ENCODE data around the gene GPR62.
"Not testable (repeated sequence)": the region's sequence is repeated elsewhere in the genome, so short reads cannot be mapped to it uniquely, and the experiment has no call there.

Gene GPR62, protein sequence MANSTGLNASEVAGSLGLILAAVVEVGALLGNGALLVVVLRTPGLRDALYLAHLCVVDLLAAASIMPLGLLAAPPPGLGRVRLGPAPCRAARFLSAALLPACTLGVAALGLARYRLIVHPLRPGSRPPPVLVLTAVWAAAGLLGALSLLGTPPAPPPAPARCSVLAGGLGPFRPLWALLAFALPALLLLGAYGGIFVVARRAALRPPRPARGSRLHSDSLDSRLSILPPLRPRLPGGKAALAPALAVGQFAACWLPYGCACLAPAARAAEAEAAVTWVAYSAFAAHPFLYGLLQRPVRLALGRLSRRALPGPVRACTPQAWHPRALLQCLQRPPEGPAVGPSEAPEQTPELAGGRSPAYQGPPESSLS

DNA sequence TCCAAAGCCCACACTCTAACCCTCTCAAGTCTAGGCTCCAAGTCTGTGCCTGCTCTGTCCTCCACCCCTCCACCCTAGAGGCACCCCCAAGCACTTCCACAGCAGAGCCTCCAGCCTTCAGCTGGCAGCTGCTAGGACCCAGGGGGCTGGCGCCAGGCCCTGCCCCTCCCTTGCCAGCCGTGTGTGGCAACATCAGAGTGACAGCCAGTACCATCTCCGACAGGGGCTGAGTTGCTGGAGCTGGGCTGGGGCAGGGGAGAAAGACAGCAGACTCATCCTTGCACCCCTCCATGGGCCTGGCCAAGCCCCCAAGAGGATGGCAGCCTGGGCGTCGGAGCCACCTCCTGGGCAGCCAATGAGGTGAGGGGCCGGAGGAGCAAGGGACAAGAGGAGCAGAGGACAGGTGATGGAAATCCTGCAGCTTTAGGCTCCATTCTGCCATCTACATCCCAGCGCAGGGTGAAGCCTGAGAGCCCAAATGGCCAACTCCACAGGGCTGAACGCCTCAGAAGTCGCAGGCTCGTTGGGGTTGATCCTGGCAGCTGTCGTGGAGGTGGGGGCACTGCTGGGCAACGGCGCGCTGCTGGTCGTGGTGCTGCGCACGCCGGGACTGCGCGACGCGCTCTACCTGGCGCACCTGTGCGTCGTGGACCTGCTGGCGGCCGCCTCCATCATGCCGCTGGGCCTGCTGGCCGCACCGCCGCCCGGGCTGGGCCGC is at the start of gene GPR62:
Gene GPR62 (plus strand): TSS at position 207 of the 718 bp plus-strand sequence. CDS start 272 bp downstream, at position 479.
- no peak for DNase-seq (ENCODE audit: low read depth)

DNA sequence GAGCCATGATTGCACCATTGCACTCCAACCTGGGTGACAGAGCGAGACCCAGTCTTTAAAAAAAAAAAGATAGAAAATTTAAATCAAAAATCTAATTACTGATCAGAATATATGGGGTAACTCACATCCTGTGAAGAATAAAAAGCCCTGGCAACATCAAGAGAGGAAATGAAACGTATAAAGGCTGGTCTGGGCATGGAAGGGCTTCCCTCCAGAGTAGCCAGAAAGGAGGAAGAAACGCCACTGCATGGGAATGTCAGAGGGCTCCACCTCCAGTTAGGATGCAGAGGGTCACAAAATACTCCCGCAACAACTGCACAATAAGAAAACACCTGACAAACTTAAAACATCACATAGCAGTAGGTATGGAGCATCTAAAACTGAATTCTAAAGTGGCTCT is 47.2 kb upstream of the GPR62 start:
- no peak for DNase-seq (ENCODE audit: low read depth)

DNA sequence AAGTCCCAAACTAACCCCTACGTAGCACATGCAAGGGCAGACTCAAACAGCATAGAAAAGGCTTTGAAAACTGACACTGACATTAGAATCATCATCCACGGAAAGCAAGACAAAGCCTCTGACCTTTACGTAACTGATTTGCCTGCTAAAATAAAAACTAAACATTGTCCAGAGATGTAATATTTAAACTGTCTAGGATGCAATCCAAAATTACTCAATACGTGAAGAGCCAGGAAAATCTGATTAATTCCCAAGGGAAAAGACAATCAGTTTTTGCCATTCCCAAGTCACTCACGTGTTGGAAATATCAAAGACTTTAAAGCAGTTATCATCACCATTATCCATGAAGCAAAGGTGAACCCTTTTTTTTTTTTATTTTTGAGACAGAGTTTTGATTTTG is 38.8 kb upstream of the GPR62 start:
- DNase-seq (ENCODE audit: low read depth): no peak

DNA sequence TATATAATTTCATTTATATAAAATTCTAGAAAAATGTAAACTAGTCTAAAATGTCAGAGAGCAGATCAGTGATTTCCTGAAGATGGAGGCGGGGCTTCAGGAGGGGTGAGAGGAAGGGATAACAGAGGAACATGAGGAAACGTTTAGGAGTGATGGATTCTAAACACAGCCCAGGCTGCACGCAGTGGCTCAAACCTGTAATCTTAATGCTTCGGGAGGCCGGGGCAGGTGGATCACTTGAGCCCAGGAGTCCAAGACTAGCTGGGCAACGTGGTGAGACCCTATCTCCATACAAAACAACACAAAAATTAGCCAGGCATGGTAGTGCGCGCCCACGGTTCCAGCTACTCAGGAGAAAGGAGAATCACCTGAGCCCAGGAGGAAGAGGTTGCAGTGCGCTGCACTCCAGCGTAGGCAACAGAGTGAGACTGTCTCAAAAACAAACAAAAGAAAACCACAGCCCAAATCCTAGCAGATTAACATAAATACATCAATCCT is 34.1 kb upstream of the GPR62 start:
- no peak for DNase-seq (ENCODE audit: low read depth)

DNA sequence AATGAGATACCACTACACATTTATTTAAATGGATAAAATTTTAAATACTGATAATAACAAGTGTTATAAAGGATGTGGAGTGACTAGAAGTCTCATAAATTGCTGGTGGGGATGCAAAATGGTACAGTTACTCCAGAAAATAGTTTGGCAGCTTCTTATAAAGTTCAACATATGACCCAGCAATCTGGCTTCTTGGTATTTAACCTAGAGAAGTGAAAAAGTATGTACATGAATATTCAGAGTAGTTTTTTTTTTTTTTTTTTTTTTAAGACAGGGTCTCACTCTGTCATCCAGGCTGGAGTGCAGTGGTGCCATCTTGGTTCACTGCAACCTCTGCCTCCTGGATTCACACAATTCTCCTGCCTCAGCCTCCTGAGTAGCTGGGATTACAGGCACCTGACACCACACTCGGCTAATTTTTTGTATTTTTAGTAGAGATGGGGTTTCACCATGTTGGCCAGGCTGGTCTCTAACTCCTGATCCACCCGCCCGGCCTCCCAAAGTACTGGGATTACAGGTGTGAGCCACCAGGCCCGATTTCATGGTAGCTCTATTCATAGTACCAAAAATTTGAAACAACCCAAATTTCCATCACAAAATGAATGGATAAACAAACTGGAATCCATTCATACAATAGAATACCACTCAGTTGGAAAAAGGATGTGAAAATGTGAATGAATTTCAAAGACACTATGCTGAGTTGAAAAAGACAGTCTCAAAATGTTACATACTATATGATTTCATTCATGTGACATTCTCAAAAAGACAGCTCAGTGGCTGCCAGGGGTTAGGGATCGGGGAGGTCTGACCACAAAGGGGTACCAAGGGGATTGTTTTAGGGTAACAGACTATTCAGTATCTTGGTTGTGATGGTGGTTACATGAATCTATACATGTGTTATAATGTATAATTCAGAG is 27.9 kb upstream of the GPR62 start:
- no peak for DNase-seq (ENCODE audit: low read depth)

DNA sequence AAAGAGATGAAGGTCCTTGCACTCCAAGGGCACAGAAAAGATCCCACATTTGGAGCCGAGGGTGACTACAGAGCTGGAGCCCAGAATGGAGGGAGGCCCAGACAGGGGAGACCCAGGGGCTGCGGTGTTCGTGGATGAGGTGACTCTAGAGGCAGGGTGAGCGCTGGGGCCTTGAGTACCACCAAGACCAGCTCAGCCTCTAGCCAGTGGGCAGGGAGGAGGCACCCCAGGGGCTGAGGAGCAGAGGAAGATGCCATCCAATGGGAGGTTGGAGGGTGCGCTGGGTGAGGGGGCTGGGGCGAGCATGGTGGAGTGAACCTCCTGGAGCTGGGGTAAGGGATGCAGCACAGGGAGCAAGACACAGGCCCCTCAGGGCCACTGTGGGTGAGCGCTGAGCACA is 26.7 kb upstream of the GPR62 start:
- DNase-seq (ENCODE audit: low read depth): no peak

DNA sequence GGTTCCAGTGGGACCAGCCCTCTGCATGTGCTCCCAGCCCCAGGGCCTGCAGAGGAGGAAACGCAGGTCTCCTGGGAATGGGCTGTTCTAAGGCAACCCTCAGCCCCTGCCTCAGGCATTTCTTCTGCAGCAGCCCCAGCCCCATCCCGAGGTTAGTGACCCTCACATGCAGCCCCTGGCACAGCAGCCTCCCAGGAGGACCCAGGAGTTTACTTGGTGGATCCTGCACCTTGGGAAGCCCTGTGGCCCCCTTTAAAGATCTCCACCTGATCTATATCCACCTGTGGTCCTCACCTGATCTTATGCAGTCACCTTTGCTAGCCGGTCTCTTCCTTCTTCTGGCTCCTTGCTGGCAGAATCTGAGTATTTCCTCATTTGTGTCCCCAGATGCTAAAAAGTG is 26.2 kb upstream of the GPR62 start:
- not testable (repeated sequence) for DNase-seq (ENCODE audit: low read depth)

DNA sequence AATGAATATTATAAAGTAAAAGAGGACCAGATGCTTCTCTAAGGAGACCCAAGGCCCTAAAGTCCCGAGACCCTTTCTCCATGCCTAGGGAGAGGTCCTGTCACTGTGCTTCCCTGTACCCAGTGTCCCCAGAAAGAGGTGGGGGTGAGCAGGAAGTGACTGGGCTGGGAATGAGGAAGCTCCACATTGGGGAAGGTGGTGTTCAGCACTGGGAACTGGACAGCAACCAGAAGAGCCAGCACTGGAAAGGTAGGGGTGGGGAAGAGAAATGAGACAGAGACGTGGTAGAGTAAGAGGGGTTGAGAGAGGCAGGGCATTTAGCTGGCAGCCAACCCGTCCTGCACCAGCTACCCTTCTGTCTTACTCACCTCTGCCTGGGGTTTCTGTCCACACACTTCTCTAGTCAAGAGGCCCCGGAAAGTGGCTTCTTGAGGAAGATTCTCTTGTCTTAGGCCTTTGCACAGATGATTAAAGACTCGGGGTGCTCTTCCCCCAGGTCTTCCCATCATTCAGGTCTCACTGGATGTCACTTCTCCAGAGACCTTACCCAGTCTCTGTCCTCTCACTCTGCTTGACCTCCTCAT is 25.7 kb upstream of the GPR62 start:
- DNase-seq (ENCODE audit: low read depth): no peak

DNA sequence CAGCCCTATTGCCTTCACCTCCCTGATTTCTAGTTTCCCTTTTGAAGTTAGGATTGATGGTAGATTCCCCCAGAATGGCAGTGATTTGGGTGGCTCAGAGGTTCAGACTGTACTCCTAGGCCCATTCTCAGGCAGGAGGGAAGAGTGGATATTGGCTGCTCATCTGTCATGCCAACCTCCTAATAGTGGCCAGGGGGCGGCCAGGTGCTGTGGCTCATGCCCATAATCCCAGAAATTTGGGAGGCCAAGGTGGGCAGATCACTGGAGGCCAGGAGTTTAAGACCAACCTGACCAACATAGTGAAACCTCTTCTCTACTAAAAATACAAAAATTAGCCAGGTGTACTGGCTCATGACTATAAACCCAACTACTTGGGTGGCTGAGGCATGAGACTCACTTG is 24.7 kb upstream of the GPR62 start:
- no peak for DNase-seq (ENCODE audit: low read depth)

DNA sequence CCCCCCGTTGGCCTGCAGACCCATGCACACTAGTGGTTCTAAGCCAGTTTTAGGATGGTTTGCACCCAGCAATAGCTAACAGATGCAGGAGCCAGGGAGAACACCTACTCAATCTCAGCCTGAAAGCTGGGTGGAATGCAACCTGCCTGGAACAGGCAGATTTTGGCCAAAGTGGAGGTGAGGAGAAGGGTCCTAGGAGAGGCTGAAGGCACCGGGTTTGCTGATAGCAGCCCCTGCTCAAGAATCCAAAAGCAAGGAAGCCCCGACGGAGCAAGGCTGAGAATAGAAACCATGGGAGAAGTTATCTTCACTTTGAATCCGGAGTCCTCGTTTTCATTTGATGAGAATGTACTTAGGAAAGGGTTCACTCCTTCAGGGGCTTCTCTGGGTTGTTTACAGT is 23.4 kb upstream of the GPR62 start:
- DNase-seq (ENCODE audit: low read depth): no peak

DNA sequence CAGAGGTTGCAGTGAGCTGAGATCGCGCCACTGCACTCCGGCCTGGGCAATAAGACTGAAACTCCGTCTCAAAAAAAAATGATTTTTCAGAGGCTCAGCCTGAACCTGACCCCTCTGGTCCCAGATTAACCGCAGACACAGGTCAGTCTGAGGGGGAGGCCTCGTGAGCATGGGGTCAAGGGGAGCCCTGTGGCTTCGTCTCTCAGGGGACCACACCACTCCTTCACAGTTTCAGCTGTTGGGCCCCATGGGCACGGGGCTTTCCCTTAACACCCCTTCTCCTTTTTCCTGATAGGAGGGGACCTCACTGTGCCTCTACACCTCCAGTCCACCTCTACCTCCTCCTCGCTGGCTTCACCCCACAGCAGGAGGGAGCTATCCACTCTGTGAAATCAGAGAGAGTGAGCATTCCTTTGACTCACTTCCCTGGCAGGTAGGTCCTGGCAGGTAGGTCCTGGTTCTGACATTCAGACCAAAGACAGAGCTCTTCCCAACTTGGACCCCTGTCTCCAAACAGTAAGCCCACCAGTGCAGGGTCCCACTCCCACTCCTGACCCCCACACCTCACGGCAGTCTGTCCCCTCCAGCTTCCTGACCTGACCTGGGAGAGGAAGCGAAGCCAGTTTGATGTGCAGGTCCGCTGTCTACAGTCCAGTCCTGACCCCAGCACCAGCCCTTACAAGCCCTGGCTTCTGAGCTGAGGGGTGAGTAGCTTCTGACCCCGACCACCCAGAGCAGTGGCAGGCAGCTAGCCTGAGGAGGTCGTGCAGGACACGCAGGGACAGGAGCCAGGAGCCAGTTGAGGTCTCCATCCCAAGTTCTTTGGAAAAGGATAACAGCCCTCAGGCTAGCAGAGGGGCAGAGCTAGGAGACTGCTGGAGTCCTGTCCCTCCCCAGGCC is 22.5 kb upstream of the GPR62 start:
- DNase-seq (ENCODE audit: low read depth): no peak

DNA sequence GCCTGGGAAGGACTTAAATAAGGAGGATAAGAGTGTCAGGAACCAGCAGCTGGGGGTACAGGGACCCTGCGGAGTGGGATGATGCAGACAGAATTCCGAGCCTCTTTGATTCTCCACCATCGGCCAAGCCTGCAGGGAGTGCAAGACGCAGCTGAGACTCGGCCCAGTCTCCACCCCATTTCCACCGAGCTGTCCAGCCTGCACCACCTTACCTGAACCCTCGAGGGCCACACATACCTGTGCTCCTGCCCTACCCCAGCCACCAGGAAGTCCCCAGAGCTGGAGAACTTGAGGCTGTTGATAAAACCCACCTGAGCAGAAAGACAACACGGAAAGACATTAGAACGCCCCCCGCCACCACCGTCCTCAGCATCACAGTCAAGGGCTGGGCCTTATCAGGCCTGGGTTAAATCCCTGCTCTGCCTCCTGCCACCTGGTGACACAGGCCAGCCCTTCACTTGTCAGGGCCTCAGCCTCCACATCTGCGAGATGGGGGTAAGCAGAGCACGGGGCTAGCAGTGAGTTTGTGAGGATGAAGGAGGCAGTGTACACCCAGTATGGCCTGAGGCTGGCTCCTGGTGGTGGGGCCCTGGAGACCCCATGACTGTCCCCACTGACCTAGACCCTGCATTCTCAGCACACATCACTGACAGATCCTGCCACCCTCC is 21.6 kb upstream of the GPR62 start:
- no peak for DNase-seq (ENCODE audit: low read depth)

DNA sequence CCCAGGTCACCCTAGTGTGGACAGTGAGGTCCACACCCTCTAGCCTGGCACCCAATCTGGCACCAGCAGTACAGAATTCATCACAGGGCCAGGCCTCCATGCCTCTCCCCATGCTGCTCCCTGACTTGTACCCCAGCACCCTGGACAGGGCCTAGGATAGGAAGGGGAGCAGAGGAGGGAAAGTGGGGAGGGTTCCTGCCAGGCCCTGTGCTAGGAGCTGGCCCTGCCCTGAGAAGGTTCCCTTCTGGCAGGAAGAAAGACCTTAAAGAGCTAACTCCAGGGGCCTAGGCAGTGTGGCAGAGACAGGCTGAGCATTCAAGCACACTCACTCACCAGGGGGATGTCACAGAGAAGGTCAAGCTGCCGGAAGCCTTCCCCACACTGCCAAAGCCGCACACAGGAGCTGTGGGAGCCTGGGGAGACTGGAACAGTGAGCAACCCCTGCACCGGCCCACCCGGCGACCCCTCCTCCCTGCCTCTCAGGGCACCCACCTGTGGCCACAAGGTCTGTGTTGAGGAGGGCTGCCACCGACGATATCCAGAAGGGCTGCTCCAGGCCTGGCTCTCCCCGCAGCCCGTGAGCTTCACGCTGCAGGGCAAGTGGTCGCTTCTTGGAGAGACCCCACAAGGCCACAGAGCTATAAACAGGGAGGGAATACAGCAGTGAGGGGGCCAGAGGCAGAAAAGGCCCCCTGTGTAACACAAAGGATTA is 20.9 kb upstream of the GPR62 start:
- no peak for DNase-seq (ENCODE audit: low read depth)

DNA sequence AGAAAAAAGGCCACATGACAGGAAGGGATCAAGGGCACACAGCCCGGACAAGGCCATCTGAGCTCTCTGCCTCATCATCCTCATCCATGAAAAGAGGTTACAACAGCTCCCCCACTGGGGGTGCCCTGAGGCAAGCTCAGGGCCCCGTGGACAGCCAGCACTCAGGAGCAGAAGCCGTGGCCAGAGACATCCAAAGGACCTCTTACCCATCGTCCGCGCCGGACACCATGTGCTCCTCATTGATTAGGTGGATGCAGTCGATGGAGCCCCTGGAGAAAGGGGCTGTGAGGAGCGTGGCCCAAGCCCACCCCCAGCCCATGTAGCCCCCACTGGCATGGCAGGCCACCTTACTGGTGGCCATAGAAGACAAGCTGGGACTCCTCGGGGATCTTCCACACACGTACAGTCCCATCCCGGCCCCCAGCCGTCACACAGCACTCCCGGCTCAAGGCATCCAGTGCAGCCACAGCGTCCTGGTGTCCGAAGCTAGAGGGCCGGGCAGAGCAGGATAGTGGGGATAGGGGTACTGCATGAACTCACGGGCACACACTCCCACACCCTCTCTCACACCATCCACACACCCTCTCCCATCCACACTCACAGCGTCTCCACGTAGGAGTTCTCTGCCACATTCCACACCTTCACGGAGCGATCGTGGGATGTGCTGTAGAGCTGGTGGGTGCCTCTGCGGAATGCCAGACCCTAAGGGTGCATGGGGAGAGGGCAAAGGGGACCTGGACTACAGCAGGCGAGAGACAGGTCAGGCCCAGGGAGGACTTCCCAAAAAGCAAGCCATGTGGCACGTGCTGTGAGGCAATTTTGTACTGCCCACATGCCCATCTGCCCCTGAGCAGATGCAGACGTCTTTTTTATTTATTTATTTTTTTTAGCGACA is 19.9 kb upstream of the GPR62 start:
- DNase-seq (ENCODE audit: low read depth): no peak

DNA sequence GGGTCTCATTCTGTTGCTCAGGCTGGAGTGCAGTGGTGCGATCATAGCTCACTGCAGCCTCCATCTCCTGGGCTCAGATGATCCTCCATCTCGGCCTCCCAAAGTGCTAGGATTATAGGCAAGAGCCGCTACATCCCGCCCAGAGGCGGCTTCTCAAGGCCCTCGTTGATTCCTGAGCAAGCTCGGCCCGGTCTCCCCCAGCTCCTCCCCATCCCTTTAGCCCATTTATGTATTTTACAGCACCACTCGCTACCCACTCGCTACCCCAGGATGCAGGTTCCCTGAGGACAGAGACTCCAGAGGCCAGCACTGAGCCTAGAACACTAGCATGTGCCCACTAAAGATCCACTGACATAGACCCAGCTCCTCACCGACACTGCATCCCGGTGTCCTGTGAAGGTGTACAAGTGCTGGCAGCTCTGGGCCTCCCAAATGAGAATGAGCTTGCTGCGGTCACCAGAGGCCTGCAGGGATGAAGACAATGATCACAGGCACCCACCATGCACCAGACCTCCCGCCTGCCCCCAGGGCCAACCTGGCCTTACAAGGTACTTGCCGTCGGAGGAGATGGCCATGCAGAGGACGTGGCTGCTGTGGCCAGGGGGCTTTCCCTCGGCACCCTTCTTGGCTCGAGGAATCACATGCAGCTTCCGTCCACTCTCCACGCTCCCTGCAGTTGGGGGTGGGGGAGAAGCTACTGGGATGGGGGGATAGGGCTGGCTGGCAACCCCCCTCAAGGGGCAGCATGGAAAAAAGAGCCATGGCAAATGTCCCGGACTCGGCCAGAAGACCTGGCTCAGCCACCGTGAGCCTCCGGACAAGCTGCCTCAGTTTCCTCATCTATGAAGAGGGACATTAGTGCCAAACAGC is 19.1 kb upstream of the GPR62 start:
- no peak for DNase-seq (ENCODE audit: low read depth)

DNA sequence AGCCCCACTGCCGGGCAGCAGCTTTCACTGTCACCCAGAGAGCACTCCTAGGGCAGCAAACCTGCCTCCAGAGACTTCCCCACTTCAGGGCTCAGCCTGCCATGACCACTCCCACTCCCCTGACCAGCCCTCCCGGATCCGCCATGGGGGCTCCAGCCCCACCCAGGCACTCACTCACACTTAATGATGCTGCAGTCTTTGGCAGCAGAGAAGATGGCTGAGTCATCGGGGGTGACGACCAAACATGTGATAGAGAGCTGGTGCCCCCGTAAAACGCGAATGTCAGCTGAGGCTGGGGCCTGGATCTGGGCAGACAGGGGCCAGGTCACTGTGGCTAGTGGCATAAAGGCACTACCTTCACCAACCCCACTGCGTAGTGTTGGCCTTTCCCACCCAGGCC is 18.2 kb upstream of the GPR62 start:
- DNase-seq (ENCODE audit: low read depth): no peak

DNA sequence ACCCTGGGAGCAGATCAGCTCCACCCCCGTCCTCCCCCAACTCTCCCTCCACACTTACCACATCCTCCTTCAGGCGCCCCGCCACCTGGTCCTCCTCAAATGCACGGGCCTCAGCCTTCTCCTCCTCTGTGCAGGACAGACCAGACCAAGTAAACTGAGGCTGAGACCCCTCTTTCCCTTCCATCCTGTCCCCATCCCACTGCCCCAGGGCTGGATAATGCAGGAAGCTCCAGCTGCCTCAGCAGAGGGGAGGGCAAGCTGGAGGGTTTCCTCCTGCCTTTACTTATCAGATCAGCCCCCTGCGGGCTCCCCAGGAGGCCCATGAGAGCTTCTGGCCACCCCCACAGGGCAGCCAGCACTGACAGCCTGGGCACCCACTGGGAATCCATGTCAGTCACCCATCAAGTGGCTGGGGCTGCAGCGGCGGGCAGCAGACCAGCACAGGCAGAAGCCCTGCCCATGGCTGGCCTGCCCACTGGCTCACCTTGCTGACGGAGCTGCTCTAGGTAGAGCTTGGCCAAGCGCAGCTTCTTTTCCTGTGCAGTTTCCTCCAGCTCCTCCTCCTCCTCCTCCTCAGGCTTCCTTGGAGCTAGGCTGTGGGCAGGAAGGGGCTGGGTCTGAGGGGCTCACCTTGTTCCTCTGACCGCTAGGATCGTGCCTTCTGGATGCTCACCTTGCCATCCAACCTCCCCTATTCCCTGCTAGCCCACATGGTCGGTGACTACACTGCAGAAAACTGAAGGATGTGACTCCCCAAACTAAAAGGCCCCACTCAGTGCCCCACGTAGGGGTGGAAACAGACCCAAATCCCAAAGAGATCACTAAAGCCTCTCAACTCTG is 17.4 kb upstream of the GPR62 start:
- DNase-seq (ENCODE audit: low read depth): no peak
